ENCODE measurements around the gene PACRG.

PACRG gene

GRCh38 chr6:162710419-162710818, 17.4 kb upstream of the PACRG start:
- DNase-seq (ENCODE audit: low read depth) = no peak
- no peak overlapping the region for H3K4me3 ChIP-seq (ENCODE audit: low read depth, low read length)
- TF ChIP-seq, protein P1, sequence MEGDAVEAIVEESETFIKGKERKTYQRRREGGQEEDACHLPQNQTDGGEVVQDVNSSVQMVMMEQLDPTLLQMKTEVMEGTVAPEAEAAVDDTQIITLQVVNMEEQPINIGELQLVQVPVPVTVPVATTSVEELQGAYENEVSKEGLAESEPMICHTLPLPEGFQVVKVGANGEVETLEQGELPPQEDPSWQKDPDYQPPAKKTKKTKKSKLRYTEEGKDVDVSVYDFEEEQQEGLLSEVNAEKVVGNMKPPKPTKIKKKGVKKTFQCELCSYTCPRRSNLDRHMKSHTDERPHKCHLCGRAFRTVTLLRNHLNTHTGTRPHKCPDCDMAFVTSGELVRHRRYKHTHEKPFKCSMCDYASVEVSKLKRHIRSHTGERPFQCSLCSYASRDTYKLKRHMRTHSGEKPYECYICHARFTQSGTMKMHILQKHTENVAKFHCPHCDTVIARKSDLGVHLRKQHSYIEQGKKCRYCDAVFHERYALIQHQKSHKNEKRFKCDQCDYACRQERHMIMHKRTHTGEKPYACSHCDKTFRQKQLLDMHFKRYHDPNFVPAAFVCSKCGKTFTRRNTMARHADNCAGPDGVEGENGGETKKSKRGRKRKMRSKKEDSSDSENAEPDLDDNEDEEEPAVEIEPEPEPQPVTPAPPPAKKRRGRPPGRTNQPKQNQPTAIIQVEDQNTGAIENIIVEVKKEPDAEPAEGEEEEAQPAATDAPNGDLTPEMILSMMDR (IDR thresholded peaks at IDR 0.05; ENCODE audit: low read depth, low read length) = no peak
- TF ChIP-seq MYC (IDR thresholded peaks at IDR 0.05; ENCODE audit: low read depth, low read length) = no peak
- no peak for TF ChIP-seq POLR2A (IDR thresholded peaks at IDR 0.05; ENCODE audit: extremely low read depth, insufficient read length)
- no peak for TF ChIP-seq MAX (IDR thresholded peaks at IDR 0.05; ENCODE audit: low read depth, low read length)

DNA sequence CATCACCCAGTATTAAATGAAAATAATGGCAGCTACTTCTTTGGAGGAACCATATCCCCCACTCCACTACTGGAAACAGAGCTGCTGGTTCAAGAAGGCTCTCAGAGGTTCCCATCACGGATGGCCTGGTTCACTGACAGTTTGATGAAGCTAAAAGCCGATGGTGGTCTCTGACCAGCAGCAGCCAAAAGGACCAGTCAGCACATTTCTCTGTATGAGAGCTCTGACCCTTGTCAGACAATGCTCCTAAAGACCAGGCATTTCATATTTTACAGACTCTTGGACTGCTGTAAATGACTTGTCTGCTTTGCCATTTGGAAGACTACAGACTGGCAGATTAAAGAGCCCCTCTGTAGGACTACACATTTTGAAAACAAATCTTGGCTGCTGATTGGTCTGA, 16.8 kb upstream of the PACRG start:
- TF ChIP-seq MAX (IDR thresholded peaks at IDR 0.05; ENCODE audit: low read depth, low read length) (no peak), MYC (IDR thresholded peaks at IDR 0.05; ENCODE audit: low read depth, low read length) (no peak), POLR2A (IDR thresholded peaks at IDR 0.05; ENCODE audit: extremely low read depth, insufficient read length) (no peak)
- TF ChIP-seq, protein P1 (IDR thresholded peaks at IDR 0.05; ENCODE audit: low read depth, low read length) = no peak
- H3K4me3 ChIP-seq (ENCODE audit: low read depth, low read length) = no peak overlapping the region
- no peak for DNase-seq (ENCODE audit: low read depth)

DNA sequence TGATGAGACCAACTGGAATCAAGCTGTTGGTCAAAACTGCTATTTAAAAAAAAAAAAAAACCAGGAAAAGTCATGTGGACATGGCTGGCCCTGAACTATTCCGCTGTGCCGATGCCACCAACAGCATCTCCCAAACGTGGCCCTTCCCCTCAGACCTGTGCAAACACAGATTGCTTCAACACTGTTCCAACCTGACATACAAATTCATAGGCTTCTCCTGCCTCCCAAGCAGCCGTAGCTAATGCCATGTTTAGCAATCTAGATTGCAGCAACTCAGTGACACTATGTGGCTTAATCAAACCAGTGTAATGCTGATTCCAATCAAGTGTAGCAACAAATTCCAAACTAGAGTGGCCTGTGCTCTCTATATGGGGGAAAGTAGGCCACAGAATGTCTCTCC, 16.4 kb upstream of the PACRG start:
- no peak overlapping the region for H3K4me3 ChIP-seq (ENCODE audit: low read depth, low read length)
- no peak for DNase-seq (ENCODE audit: low read depth)
- no peak for TF ChIP-seq POLR2A (IDR thresholded peaks at IDR 0.05; ENCODE audit: extremely low read depth, insufficient read length)
- TF ChIP-seq MAX (IDR thresholded peaks at IDR 0.05; ENCODE audit: low read depth, low read length) = no peak
- TF ChIP-seq, protein P1 (IDR thresholded peaks at IDR 0.05; ENCODE audit: low read depth, low read length) = no peak
- TF ChIP-seq MYC (IDR thresholded peaks at IDR 0.05; ENCODE audit: low read depth, low read length) = no peak

GRCh38 chr6:162712694-162713093, 15.1 kb upstream of the PACRG start:
- no peak overlapping the region for H3K4me3 ChIP-seq (ENCODE audit: low read depth, low read length)
- TF ChIP-seq MYC (IDR thresholded peaks at IDR 0.05; ENCODE audit: low read depth, low read length) (no peak), MAX (IDR thresholded peaks at IDR 0.05; ENCODE audit: low read depth, low read length) (no peak)
- peak; percentile 74 for DNase-seq (ENCODE audit: low read depth)

GRCh38 chr6:162713974-162714780, 13.6 kb upstream of the PACRG start:
- no peak overlapping the region for H3K4me3 ChIP-seq (ENCODE audit: low read depth, low read length)
- TF ChIP-seq MAX (IDR thresholded peaks at IDR 0.05; ENCODE audit: low read depth, low read length) (no peak), MYC (IDR thresholded peaks at IDR 0.05; ENCODE audit: low read depth, low read length) (no peak), POLR2A (IDR thresholded peaks at IDR 0.05; ENCODE audit: extremely low read depth, insufficient read length) (no peak)
- TF ChIP-seq, protein P1 (IDR thresholded peaks at IDR 0.05; ENCODE audit: low read depth, low read length) = no peak
- no peak for DNase-seq (ENCODE audit: low read depth)

GRCh38 chr6:162715601-162716000, 12.2 kb upstream of the PACRG start:
- no peak overlapping the region for H3K4me3 ChIP-seq (ENCODE audit: low read depth, low read length)
- TF ChIP-seq, protein P1 (IDR thresholded peaks at IDR 0.05; ENCODE audit: low read depth, low read length) = no peak
- no peak for DNase-seq (ENCODE audit: low read depth)

All from NB4 (cell line).